HG03565 (cell line): ENCODE data around the gene PHF11.
"Not testable (repeated sequence)": the region's sequence is repeated elsewhere in the genome, so short reads cannot be mapped to it uniquely, and the experiment has no call there.

ENCODE experiments used
- ATAC-seq: cut with Tn5 transposase; IDR thresholded peaks from one replicate; pipeline ENCODE4 v1.9.1; 2021; ENCODE audit warnings: mild to moderate bottlenecking, moderate library complexity; ENCODE audit not compliant: unreplicated experiment

PHF11 gene

DNA sequence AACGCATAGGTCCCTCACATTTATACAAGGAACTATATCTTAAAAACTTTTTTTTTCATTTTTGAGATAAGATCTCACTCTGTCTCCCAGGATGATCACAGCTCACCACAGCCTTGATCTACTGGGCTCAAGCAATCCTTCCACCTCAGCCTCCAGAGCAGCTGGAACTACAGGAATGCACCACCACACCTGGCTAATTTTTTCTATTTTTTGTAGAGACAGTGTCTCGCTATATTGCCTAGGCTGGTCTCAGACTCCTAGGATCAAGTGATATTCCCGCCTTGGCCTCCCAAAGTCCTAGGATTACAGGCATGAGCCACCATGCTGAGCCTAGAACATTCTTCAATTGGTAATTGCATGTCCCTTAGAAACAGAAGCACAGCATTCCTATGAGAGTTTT is 47.9 kb downstream of the PHF11 start:
- no peak for ATAC-seq

DNA sequence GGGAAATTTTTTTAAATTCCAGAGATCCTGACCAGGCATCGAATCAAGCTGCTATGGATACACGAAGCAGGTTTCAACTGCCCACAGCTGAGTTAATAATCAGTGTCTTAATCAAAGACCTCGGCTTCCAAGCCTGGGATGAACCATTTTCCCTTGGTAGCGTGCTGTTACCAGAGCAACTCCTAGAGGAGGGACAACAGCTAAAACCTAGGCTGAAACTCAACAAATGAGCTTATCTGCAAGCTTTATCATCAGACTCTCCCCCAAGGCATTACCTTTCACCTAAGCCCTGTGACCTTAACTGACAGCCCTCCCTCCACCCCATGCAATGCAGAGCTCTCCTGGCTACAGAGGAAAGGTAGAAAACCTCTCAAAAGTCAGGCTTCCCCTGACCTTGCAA is 49.9 kb downstream of the PHF11 start:
- ATAC-seq: no peak

DNA sequence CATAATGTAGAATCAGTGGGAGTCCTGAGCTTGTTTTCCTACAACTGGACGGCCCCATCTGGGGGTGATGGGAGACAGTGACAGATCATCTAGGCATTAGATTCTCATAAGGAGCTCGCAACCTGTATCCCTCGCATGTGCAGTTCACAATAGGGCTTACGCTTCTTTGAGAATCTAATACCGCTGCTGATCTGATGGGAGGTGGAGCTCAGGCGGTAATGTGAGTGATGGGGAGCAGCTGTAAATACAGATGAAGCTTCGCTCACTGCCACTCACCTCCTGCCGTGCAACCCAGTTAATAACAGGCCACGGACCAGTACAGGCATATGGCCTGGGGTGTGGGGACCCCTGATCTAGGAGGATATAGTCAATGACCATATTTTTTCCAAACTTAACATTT is 50.8 kb downstream of the PHF11 start:
- no peak for ATAC-seq

DNA sequence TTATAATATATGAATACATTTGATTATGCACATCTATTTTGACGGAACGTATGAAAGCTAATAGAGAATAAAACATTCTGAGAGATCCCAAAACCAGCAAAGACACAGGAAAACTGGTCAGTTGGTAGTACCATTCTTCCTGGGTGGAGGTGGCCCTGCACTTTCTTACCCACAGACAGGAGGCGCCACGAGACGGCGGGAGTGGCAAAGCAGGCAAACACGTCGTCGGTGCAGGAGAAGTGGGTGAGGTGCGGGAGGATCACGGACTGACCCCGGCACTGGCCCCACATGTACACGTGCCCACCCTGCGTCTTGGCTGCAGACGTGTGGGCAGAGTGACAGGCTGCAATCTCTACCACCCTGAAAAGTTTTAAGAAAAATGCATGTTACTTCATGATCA is 53.5 kb downstream of the PHF11 start:
- ATAC-seq: no peak

DNA sequence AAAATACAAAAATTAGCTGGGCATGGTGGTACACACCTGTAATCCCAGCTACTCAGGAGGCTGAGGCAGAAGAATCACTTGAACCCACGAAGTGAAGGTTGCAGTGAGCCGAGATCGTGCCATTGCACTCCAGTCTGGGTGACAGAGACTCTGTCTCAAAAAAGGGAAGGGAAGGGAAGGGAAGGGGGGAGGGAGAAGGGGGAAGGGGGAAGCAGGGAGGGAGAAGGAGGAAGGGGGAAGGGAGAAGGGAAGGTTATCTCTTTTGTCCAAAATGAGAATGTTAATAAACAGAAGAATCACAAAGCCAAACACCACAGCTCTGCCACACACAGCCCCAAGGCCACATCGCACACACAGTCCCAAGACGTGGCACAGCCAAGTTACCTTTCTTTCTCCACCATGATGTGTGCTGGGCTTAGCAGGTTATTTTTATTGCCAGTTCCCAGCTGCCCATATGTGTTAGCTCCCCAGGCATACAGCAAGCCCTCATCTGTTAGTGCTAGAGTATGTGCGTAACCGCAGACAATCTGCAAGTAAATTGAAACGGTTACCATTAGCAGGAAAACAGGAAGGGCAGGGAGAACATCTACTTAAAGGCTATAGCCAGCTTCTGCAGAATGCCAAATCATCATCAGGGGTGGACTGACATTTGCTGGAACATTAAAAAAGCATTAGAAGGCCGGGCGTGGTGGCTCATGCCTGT is 55.3 kb downstream of the PHF11 start:
- ATAC-seq: no peak

DNA sequence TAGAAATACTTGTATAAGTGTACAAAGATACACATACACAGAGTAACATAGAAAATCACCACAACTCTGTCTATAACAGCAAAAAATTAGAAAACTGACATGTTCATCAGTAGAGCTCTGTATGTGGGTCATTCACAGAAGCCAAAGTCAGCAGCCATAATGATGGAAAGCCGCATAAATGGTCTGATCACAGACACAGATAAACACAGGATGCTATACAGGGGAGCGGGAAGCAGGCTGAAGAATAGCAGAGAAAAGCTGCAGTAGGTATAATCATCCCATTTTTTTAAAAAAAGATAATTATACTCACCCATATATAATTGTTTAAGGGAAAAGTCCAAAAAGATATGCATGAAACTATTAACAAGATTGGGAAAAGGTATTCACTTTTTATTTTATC is 58.1 kb downstream of the PHF11 start:
- no peak for ATAC-seq

DNA sequence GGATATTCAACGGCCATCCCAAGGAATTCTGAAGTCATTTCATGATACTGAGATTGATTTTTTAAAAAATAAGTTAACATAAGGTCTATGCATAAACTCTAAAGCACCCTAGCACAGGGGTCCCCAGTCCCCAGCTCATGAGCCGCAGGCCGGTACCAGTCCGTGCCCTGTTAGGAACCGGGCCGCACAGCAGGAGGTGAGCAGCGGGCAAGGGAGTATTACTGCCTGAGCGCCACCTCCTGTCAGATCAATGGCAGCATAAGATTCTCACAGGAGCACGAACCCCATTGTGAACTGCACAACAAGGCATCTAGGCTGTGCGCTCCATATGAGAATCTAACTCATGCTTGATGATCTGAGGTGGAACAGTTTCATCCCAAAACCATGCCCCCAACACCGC is 58.6 kb downstream of the PHF11 start:
- ATAC-seq: no peak

DNA sequence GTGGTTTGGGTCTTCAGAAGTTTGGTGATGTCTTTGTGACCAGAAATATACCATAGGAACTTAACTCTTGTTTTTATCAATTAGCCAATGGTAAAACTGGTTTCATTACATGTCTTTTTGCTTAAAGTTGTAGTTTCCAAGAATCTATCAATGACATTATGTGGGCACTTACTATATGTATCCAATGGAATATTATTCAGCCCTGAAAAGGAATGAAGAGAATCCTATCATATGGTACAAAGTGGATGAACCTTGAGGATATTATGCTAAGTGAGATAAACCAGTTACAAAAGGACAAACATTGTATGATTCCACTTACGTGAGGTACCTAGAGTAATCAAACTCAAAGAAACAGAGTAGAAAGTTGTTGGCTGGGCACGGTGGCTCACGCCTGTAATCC is 63.3 kb downstream of the PHF11 start:
- no peak for ATAC-seq

DNA sequence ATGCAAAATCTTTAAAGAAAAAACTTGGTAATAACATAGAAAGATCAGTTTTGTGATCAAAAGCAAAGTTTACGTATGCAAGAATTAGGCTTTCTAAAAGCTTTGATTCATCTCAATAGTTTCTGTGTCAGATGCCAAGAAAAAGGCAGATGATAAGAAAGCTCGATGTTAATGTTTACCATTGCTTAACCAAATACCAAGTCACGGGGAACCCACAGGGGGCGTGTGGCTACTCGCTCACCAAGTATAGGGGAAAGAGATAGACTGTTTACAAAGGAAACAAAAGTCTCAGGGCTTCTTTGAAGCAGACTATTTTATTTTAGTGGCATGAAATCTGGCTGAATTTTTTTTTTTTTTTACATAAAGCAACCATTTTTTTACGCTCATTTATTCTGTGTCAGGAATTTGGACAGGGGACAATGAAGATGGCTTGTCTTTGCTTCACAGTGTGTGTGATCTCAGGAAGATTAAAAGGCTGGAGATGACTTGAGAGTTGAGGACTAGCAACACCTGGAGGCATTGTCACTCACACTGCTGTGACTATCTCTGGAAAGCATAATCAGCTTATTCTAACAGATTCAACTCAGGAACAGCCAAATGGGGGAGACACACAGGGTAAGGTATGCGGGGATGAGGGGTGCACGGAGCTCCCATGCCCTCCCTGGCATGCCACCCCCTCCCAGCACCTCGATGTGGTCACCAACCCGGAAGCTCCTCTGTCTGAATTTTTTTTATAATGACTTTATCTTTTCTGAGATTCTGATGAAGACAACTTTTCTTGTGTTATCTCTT is 64.7 kb downstream of the PHF11 start:
- ATAC-seq: no peak

DNA sequence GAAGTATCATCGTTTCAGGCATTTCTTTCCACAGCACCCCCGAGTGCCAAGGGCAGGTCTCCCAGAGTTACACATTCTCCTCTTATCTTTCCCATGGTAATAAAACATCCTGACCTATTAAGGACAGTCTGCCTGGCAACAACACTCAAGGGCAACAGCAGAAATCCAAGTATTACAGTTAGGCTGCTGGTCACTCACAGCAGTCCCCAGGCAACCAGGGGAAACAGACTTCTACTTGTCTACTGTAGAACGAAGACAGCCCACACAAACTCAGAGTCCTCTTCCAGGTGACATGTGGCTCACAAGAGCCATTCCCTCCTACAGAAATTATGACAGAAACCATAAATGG is 65.3 kb downstream of the PHF11 start:
- no peak for ATAC-seq

DNA sequence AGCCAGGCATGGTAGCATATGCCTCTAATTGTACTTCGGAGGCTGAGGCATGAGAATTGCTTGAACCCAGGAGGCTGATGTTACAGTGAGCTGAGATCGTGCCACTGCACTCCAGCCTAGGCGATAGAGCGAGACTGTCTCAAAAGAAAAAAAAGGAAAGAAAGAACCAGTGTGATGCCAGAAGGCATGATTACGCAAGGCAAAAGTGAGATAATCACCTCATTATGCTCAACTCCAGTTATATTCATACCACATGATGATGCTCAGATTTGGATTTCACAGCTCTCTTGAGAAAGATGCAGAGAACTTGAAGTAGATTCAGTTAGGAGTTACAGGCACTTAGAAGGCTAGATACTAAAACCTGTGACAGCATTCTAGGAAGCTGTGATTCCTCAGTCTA is 67.8 kb downstream of the PHF11 start:
- ATAC-seq: no peak

DNA sequence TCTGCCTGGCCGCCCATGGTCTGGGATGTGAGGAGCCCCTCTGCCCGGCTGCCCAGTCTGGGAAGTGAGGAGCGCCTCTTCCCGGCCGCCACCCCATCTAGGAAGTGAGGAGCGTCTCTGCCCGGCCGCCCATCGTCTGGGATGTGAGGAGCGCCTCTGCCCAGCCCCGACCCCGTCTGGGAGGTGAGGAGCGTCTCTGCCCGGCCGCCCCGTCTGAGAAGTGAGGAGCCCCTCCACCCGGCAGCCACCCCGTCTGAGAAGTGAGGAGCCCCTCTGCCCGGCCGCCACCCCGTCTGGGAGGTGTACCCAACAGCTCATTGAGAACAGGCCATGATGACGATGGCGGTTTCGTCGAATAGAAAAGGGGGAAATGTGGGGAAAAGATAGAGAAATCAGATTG is 69.7 kb downstream of the PHF11 start:
- ATAC-seq: not testable (repeated sequence)

DNA sequence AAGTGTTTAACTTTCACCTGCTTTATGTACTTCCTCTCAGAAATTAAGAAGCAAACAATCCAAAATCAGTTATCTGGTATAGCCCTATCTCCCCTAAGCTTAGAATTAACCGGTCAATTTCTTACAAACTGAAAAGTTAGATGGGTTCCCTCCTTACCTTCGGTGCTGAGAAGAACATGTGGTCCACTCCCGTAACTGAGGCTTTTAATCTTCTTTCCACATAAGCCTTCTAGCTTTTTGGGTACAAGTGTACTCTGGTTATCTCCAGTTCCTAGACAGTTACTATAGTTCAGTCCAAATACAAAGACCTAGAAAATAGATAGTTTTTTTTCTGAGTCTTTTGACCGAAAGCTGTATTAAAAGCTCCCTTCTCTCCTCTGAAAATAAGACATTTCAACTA is 70.7 kb downstream of the PHF11 start:
- no peak for ATAC-seq

DNA sequence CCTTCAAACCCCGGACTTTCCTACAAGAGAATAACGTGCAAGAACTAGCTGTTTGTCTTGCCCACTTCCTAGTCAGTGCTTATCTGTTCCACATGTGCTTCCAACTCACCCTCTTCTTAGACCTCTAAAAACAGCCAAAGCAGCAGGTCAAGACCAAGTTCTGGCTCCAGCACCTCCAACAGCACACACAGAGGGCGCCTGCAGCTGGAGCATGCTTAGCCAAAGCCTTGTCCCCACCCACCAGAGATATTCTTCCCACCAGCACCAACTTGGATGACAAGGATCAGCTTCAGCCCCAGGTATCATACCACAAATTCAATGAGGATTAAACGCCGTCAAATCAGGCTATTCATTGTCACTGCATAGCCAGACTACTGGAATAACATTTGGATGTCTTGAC is 71.7 kb downstream of the PHF11 start:
- no peak for ATAC-seq

DNA sequence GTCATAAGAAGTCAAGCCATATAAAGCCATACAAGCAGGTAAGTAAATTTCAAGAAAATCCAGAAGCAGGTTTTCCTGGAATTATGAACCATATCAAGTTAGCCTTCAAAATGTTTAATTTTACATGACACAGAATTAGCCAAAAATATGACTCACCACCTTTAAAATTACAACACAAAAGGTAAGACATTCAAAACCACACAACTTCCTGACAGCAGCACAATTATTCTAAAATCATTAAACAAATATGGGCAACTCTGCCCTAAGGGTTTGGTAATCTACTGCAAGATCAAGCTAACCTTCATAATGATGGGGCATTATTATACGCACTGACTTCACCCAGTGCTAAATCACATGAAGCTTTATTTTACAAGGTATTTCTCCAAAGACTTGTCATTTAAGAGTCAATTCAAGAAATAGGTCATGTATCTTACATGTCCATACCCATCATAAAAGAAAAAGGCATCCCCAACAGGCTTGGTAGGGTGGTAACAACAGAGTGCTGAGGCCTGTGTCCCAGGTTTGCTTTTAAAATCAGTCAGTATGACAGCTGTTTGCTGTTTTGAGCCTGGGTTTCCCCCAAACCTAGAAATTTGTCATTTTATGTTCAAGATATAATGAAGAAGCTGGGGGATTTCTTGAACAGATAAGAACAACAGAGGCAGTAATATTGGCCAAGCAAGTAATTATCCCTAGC is 74.4 kb downstream of the PHF11 start:
- no peak for ATAC-seq

DNA sequence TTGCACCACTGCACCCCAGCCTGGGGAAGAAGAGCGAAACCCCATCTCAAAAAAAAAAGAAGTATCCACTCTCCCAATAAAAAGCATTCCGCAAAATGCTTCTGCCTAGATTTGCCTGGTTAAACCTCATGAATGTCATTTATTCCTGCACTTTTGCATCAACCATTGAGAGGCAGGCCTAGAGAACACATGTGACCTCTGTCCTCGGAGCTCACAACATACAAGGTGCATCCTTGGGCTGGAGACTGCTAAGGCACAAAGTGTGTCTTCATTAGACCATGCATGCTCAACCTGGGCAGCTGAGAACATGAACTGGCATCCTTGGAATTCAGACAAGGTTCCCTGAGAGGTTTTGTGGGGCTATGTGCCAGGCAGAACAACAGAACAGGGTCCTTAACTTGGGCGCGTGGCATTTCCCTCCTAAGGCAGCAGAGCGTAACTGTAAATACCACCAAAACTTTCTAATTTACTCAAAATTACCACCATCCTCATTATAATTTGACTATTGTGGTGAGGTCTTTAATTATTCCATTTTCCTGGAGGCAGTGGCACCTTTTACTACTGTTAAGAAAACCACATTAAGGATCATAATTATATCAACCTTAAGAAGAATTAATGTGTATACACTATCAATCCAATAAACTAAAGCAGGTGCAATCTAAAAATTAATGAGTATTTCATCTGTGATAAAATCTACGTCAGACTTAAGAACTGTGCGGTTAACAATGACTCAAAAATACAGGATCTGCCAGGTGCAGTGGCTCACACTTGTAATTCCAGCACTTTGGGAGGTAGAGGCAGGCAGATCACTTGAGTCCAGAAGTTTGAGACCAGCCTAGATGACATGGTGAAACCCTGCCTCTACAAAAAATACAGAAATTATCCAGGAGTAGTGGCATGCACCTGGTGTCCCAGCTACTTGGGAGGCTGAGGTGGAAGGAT is 75.8 kb downstream of the PHF11 start:
- no peak for ATAC-seq
